ENCODE measurements around the gene SLC7A5. TPM values are rescaled to one million over a fixed set of nuclear protein-coding genes. Genes with fewer than 3 reads are reported as not detected.
A peak's percentile ranks its signal among the peaks of the same experiment; 100 is the strongest.

The SLC7A5 gene
- total and polyA plus RNA-seq, 2 of the 13 experiments (the other 11 are each of a cell fraction or from before 2014, with no cell fraction given): 79.6 to 155 TPM

DNA sequence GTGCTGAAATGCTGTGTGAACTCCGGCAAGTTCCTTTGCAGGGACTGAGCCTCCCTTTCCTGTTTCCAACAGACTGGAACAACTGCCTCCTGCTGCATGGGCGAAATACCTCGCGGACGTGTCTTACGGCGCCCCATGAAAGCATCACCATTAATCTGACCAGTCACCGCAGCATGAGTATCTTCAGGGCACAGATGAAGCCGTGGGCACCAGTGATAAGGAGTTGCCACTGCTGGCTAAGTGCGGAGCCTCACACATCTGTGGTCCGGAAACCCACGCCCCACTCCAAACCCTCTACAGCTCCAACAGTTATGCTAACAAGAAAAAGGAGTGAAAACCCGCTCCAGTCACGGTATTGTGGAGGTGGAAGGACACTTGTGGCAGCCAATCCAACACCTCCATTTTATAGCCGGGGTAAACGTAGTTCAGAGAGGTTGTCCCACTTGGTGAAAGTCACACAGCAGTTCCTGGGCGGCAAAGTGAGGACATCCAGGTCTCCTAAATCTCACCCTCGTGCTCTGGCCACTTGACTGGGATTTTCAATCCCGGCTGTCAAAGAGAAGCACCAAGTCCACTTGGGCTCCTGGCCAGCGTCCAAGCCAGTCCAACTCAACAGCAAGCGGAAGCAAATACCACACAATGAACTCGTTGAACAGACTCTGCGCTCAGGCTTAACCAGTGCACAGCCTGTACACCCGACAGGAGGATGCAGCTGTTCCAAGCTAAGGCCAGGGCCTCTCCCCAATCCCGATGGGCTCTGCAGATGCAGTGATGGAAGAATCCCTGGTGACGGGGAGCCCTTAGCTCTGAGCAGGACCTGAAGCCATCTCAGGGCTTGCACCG lies 10.9 kb downstream of the SLC7A5 start (continued):
- TF ChIP-seq, protein P1, sequence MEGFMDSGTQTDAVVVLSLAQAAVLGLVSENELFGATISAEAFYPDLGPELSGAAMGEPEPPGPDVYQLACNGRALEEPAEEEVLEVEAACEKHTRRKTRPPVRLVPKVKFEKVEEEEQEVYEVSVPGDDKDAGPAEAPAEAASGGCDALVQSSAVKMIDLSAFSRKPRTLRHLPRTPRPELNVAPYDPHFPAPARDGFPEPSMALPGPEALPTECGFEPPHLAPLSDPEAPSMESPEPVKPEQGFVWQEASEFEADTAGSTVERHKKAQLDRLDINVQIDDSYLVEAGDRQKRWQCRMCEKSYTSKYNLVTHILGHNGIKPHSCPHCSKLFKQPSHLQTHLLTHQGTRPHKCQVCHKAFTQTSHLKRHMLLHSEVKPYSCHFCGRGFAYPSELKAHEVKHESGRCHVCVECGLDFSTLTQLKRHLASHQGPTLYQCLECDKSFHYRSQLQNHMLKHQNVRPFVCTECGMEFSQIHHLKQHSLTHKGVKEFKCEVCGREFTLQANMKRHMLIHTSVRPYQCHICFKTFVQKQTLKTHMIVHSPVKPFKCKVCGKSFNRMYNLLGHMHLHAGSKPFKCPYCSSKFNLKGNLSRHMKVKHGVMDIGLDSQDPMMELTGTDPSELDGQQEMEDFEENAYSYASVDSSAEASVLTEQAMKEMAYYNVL (CRISPR knock-in tag; IDR thresholded peaks at IDR 0.05; ENCODE audit: borderline replicate concordance): 0 out of 2 replicates have a peak, but pooled peaks have one; percentile 29
- TF ChIP-seq MTA1 (CRISPR knock-in tag; IDR thresholded peaks at IDR 0.05; ENCODE audit: borderline replicate concordance): peak; percentile 62; the same call in 1 of the 2 replicates
- TF ChIP-seq KMT2A (CRISPR knock-in tag; IDR thresholded peaks at IDR 0.05): peak; percentile 62; the same call in 1 of the 2 replicates
- TF ChIP-seq ZZZ3 (CRISPR knock-in tag; IDR thresholded peaks at IDR 0.05; ENCODE audit: borderline replicate concordance): 0 out of 2 replicates have a peak, but pooled peaks have one; percentile 79
- peak; percentile 97 for TF ChIP-seq RCOR2 (CRISPR knock-in tag; IDR thresholded peaks at IDR 0.05)
- TF ChIP-seq, protein P2, sequence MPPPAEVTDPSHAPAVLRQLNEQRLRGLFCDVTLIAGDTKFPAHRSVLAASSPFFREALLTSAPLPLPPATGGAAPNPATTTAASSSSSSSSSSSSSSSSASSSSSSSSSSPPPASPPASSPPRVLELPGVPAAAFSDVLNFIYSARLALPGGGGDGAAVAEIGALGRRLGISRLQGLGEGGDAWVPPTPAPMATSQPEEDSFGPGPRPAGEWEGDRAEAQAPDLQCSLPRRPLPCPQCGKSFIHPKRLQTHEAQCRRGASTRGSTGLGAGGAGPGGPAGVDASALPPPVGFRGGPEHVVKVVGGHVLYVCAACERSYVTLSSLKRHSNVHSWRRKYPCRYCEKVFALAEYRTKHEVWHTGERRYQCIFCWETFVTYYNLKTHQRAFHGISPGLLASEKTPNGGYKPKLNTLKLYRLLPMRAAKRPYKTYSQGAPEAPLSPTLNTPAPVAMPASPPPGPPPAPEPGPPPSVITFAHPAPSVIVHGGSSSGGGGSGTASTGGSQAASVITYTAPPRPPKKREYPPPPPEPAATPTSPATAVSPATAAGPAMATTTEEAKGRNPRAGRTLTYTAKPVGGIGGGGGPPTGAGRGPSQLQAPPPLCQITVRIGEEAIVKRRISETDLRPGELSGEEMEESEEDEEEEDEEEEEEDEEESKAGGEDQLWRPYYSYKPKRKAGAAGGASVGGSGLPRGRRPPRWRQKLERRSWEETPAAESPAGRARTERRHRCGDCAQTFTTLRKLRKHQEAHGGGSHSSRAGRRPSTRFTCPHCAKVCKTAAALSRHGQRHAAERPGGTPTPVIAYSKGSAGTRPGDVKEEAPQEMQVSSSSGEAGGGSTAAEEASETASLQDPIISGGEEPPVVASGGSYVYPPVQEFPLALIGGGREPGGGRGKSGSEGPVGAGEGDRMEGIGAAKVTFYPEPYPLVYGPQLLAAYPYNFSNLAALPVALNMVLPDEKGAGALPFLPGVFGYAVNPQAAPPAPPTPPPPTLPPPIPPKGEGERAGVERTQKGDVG (CRISPR knock-in tag; IDR thresholded peaks at IDR 0.05; ENCODE audit: borderline replicate concordance): 0 out of 2 replicates have a peak, but pooled peaks have one; percentile 57
- peak; percentile 53; the same call in 1 of the 2 replicates for TF ChIP-seq ZMYM4 (CRISPR knock-in tag; IDR thresholded peaks at IDR 0.05)
- 0 out of 2 replicates have a peak, but pooled peaks have one; percentile 71 for TF ChIP-seq PCBP1 (IDR thresholded peaks at IDR 0.05; ENCODE audit: borderline replicate concordance, low read depth, low read length)
- peak; percentile 82 for TF ChIP-seq HOXA3 (CRISPR knock-in tag; IDR thresholded peaks at IDR 0.05)
- TF ChIP-seq, protein P3, sequence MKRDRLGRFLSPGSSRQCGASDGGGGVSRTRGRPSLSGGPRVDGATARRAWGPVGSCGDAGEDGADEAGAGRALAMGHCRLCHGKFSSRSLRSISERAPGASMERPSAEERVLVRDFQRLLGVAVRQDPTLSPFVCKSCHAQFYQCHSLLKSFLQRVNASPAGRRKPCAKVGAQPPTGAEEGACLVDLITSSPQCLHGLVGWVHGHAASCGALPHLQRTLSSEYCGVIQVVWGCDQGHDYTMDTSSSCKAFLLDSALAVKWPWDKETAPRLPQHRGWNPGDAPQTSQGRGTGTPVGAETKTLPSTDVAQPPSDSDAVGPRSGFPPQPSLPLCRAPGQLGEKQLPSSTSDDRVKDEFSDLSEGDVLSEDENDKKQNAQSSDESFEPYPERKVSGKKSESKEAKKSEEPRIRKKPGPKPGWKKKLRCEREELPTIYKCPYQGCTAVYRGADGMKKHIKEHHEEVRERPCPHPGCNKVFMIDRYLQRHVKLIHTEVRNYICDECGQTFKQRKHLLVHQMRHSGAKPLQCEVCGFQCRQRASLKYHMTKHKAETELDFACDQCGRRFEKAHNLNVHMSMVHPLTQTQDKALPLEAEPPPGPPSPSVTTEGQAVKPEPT (CRISPR knock-in tag; IDR thresholded peaks at IDR 0.05; ENCODE audit: low read depth): 0 out of 2 replicates have a peak, but pooled peaks have one; percentile 37
- TF ChIP-seq, protein P4, sequence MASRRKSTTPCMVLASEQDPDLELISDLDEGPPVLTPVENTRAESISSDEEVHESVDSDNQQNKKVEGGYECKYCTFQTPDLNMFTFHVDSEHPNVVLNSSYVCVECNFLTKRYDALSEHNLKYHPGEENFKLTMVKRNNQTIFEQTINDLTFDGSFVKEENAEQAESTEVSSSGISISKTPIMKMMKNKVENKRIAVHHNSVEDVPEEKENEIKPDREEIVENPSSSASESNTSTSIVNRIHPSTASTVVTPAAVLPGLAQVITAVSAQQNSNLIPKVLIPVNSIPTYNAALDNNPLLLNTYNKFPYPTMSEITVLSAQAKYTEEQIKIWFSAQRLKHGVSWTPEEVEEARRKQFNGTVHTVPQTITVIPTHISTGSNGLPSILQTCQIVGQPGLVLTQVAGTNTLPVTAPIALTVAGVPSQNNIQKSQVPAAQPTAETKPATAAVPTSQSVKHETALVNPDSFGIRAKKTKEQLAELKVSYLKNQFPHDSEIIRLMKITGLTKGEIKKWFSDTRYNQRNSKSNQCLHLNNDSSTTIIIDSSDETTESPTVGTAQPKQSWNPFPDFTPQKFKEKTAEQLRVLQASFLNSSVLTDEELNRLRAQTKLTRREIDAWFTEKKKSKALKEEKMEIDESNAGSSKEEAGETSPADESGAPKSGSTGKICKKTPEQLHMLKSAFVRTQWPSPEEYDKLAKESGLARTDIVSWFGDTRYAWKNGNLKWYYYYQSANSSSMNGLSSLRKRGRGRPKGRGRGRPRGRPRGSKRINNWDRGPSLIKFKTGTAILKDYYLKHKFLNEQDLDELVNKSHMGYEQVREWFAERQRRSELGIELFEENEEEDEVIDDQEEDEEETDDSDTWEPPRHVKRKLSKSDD (CRISPR knock-in tag; IDR thresholded peaks at IDR 0.05; ENCODE audit: low read depth): 0 out of 2 replicates have a peak, but pooled peaks have one; percentile 27
- peak; percentile 56 for TF ChIP-seq KDM3A (CRISPR knock-in tag; IDR thresholded peaks at IDR 0.05; ENCODE audit: low read depth)
- TF ChIP-seq TGIF2 (CRISPR knock-in tag; IDR thresholded peaks at IDR 0.05): peak; percentile 94
- TF ChIP-seq TBX2 (CRISPR knock-in tag; IDR thresholded peaks at IDR 0.05; ENCODE audit: borderline replicate concordance): peak; percentile 88
